GM08714 (cell line): ENCODE data around the gene ADGRA3.
"Not testable (repeated sequence)": the region's sequence is repeated elsewhere in the genome, so short reads cannot be mapped to it uniquely, and the experiment has no call there.

ENCODE experiments used
- H3K4me3 ChIP-seq: fragments of 200-500 bp; sonication (Bioruptor generic); 2 replicates; pipeline ENCODE4 v1.5.1; 2014; ENCODE audit warnings: mild to moderate bottlenecking, low read length, inconsistent platforms
- ZNF274 ChIP-seq: IDR thresholded peaks from 2 replicates; pipeline ENCODE4 v1.6.1; 2012; ENCODE audit warnings: mild to moderate bottlenecking, low read depth, low read length

The ADGRA3 gene

DNA sequence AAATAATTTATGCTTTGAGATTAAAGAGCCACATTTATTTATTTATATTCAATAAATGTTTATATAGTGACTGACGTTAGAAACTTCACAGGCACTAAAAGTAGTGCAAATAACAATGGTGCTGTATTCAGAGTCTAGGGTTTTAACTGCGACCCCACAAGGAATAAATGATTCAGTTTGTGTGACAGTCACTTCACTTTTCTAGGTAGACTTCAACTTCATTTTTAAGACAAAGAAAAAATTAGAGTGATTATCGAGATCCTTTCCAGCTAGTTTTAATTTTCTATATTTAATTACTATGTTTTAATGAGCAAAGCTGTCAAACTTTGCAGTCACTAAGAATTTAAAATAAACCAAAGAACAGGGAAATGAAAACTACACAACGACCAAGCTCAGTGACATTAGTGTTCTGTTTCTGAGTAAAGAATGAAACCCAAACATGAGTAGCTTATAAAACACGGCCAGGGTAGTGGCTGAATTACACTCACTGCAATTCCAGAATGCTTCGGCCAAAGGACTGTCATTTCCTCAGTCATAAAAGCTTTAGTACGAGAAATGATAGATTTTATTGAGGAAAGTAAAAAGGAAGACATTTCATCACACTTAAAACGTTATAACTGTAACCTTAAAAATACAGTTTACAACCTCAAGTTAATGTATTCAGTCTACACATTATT, 38.6 kb downstream of the ADGRA3 start:
- TF ChIP-seq ZNF274 = no peak
- no peak overlapping the region for H3K4me3 ChIP-seq

DNA sequence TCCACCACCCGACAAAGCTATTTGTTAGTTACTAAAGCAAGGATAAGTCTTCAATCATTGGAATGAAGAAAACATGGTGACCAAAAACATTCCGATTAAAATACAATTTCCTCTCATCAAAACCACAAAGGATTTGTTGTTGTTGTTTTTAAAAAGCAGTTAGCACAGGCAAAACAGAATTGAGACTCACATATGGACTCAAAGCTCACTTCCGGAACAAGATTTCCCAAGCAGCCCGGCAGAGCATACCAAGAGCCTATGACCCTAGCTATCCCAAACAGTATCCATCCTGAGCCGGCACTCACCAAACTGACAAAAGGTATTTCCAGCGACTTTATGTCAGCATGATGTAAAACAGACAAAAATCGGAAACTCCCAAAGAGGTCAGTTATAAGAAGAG, 39.9 kb downstream of the ADGRA3 start:
- H3K4me3 ChIP-seq = no peak overlapping the region
- no peak for TF ChIP-seq ZNF274

DNA sequence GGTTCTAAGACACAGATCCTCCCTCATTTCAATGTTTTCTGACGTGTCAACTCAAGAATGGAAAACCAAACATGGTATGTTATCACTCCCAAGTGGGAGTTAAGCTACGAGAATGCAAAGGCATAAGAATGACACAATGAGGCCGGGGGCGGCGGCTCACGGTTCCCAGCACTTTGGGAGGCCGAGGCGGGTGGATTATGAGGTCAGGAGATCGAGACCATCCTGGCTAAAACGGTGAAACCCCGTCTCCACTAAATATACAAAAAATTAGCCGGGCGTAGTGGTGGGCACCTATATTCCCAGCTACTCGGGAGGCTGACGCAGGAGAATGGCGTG, 40.6 kb downstream of the ADGRA3 start:
- not testable (repeated sequence) for H3K4me3 ChIP-seq

DNA sequence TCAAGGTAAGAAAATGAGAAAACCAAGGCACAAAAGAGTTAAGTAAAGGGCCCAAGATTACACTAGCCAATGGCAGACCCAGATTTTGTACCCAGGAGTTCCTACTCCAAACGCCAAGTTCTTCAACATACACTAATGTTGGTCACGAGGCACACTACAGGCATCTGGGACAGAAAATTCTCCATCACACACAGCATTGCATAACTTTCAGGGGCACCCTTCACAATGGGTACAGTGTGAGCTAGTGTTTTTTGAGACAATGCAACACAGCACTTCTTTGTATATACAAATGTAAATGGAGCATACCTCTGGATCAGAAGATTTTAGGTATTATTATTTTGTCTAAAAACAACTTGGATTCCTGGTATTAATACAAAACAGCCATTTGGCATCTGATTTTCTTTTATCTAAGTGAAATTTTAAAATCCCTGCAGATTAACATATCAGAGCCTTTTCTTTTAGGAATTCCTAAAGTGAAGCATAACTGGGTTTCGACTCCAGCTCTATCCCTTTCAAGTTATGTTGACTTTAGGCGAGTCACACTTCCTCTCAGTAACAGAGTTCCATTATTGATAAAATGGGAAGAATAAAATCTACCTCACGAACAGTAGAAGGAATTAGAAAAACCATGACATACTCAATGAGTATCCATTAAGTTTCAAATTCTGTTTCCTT, 41.1 kb downstream of the ADGRA3 start:
- no peak for TF ChIP-seq ZNF274
- H3K4me3 ChIP-seq = no peak overlapping the region

DNA sequence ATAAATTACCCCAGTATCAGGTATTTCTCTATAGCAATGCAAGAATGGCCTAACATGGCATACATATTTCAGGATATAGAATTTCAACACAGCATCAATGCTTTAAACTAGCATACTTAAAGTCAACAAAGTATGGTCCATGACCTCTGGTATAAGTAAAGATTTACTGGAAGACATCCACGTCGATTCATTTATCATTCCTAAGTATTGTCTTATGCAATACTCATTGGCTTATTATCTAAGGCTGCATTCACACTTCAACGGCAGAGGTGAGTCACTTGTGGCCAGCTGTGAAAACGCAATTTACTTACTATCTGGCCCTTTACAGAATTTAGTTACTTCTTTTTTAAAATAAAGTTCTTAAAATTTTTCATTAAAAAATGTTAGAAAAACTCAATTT, 42.6 kb downstream of the ADGRA3 start:
- H3K4me3 ChIP-seq = no peak overlapping the region
- no peak for TF ChIP-seq ZNF274

DNA sequence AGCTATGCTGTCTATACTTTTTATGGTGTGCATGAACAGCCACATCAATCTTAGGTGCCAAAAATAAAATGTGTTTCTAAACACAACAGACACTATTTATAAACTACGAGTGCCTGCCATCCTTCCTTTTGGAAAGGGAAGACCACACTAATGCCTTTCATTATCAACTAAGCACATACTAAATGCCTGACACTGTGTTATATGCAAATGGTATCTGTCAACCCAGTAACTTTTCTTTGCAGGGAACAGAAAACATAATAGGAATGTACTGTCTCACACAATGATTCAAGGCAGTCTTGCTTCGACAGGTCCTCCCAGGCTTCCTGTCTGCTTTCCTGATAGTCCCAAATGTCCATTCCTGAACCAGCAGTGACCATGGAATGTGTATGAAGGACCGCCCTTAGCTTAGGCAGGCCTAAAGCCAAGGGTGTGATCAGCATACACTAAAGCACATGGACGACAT, 43.8 kb downstream of the ADGRA3 start:
- H3K4me3 ChIP-seq = no peak overlapping the region
- TF ChIP-seq ZNF274 = no peak

DNA sequence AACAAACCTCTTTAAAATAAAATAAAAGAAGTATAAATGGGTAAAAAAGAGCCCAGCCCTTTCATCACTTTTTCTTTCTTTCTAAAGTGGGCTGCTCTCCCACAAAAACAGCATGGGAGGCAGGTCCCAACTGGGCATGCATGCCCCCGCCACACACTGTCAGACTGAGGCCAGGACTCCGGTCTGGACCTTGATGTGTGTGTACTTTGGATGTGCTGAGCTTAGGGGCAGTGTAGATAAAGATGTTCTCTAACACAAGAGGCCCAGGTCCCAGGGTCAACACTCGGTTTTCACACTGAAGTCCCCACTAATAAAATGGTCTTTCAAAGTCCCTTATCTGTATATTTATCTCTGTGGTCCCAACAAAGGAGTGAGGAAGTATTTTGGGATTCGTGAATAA, 44.4 kb downstream of the ADGRA3 start:
- H3K4me3 ChIP-seq = no peak overlapping the region
- no peak for TF ChIP-seq ZNF274

DNA sequence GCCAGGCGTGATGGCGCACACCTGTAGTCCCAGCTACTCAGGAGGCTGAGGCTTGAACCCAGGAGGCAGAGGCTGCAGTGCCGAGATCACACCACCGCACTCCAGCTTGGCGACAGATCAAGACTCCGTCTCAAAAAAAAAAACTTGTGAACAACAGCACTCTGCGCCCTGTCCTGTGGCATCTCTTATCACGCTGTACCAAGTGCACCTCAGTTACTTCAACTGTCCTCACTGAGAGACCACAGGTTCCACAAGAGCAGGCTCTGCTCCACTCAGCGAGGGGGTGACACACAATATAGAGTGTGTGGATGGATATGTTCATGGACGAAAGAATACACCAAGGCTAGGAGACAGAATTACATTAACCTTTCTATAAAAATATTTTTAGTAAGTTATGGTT, 49.3 kb downstream of the ADGRA3 start:
- no peak for TF ChIP-seq ZNF274
- no peak overlapping the region for H3K4me3 ChIP-seq

DNA sequence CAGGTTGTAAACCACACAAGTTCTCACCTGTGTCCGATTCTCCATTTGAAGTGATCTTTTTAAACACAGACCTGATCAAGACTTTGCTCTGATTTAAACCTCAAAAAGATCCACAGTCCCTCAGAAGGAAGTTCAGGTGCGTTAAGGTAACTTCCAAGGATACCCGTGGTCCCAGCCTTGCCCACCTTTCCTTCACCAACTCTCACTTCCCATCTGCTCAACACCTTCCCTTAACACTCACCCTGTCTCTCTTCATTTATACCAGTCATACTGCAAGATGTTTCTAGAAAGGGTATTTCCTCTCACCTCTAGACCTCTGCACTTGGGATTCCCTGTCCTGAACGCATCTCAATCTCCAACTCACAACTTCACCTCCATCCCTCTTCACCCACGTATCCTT, 49.9 kb downstream of the ADGRA3 start:
- H3K4me3 ChIP-seq = no peak overlapping the region
- no peak for TF ChIP-seq ZNF274

DNA sequence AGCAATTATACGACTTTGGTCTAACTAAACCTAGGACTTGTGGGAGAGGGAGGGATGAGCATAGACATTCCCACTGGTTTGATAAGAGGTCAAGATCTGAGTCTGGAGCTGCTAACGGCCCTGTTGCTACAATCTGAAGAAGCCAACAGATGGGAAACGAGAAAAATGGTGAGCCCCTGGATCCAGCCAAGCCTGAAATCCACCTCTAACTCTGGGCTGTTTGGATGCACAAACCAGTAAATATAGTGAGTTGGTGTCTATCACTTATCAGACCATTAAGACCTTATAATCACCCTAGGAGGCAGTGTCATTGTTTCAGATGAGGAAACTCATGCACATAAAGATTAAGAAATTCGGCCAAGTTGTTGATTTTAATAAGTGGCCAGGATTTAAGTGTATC, 50.5 kb downstream of the ADGRA3 start:
- TF ChIP-seq ZNF274 = no peak
- no peak overlapping the region for H3K4me3 ChIP-seq

DNA sequence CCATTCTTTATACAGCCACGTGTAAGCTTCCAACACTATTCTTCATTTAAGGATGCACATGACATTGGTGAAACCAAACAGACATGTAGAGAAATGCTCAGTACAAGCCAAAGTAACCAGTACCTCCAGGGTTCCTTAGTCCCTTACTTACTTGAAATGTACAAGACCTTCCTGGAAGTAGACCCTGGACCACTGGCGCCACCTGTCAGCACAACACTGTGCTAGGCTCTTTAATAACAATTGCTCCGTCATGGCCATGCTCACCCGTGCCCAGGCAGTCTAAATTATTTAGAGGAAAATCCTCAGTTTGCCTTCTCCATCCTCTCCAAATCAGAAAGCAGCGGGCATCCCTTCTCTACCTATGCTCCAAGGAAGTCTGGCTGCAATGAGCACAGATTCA, 52.7 kb downstream of the ADGRA3 start:
- no peak overlapping the region for H3K4me3 ChIP-seq
- TF ChIP-seq ZNF274 = no peak

DNA sequence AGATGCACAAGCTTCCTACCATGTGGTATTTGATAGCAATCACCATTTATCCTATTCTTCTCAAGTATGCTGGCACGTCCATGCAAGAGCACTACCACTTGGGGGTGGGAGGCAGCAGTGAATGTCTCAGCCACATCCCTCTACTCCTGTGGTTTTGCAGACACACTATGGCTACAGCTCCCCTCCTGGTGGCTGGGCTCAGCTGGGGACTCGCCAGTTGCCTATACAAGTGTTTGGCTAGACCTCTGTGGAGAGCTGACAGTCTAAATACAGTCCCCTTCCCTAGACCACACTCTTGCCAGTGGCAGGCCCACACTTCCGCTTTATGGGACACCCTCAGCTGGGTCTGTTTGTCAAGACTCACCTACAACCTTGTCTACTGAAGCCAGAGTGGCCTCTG, 53.2 kb downstream of the ADGRA3 start:
- H3K4me3 ChIP-seq = no peak overlapping the region
- no peak for TF ChIP-seq ZNF274

DNA sequence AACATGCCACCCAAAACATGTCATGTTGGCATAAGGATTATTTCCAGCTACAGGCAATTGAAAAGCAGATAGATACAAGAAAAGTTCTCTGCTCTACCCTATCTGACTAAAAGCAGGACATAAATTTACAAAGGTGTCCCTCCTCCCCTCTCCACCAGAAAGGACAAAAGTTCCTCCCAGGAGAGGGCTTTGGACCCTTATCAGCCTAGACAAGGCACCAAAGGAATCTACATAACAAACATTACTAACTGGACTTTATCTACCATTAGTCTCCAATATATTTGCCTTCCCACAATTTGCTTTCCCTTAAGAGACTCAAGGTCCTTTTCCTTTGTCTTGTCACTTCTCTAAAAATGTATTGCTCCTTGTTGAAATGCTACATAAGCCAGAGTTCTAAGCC, 55.6 kb downstream of the ADGRA3 start:
- H3K4me3 ChIP-seq = no peak overlapping the region
- TF ChIP-seq ZNF274 = no peak

DNA sequence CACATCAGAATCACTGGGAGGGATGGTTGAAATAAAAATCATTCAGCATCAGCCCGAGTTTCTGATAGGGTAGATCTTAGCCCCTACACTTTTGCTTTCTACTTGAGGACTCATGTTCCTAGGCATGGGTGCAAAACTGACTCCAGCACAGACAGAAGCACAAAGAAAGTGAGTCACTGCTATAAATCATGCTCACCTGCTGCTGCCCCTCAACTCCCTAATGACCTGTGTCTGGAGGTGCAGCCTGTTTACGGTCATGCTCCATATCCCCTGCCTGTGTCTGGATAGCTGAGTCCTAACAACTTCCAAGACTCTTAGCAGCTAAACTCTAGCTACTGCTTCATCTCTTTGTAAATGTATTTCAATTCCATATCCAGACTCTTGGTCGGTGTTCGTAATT, 57.8 kb downstream of the ADGRA3 start:
- no peak for TF ChIP-seq ZNF274
- no peak overlapping the region for H3K4me3 ChIP-seq

DNA sequence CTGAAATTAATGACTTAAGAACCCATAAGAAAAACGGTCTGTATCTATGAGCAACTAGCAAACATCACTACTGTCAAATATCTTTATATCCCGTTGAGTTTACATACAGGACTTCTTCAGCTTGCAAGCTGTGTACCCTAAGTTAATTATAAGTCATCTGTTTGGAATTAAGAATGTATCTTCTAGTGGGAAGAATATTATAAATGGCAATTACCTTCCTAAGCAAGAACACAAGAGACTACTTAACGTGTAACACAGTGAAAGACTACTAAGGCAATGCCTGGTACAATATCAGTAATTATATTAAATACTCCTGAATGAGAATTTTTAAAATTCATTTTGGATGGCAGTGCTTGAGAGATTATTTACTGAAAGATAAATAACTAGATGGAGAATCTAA, 58.5 kb downstream of the ADGRA3 start:
- H3K4me3 ChIP-seq = no peak overlapping the region
- TF ChIP-seq ZNF274 = no peak

DNA sequence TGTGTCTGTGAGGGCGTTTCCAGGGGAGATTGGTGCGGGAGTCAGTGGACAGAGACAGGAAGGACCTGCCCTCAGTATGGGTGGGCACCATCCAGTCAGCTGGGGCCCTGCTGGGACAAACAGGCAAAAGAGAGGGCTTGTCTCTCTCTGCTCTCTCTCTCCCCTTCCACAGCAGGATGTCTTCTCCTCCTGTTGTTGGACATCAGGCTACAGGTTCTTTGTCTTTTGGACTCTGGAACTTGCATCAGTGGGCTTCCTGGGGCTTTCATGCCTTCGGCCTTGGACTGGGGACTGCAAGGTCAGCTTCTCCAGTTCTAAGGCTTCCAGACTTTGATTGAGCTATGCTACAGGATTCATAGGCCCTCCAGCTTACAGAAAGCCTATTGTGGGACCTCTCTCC, 59.6 kb downstream of the ADGRA3 start:
- no peak for TF ChIP-seq ZNF274
- no peak overlapping the region for H3K4me3 ChIP-seq
